WTC11 (cell line): ENCODE results near the gene EBPL. TPM values are rescaled to one million over a fixed set of nuclear protein-coding genes. Genes with fewer than 3 reads are reported as not detected.
"Not testable (repeated sequence)": the region's sequence is repeated elsewhere in the genome, so short reads cannot be mapped to it uniquely, and the experiment has no call there.

ENCODE experiments used
- ATAC-seq: fragments of 200-7000 bp; cut with Tn5 transposase; 2 replicates; pipeline ENCODE4 v1.10.0; 2021; ENCODE audit warnings: mild to moderate bottlenecking, moderate library complexity
- CTCF ChIA-PET: fragments of 300-600 bp; sonication (Branson Sonifier 250); formaldehyde crosslinking; loops from one replicate; lab custom pipeline; 2021; ENCODE audit warnings: antibody characterized with exemption; lab: Charles Lee
- POLR2A ChIA-PET: fragments of 350-600 bp; sonication (Branson Sonifier 250); formaldehyde crosslinking; loops from one replicate; lab custom pipeline; 2021; ENCODE audit warnings: antibody characterized with exemption; lab: Charles Lee
- DNase-seq: peaks from one replicate; pipeline ENCODE4 v3.0.0; 2021; ENCODE audit warnings: low spot score
- H3K27ac Mint-ChIP-seq: 2 replicates; pipeline ENCODE4 v1.8.0; 2021; ENCODE audit warnings: mixed read lengths
- H3K27me3 Mint-ChIP-seq: 2 replicates; pipeline ENCODE4 v1.8.0; 2021; ENCODE audit warnings: low read depth, mild to moderate bottlenecking, moderate library complexity, mixed read lengths
- H3K36me3 Mint-ChIP-seq: 2 replicates; pipeline ENCODE4 v1.8.0; 2021; ENCODE audit warnings: mixed read lengths
- H3K4me1 Mint-ChIP-seq: 2 replicates; pipeline ENCODE4 v1.8.0; 2022; ENCODE audit warnings: mixed read lengths
- H3K4me3 Mint-ChIP-seq: 2 replicates; pipeline ENCODE4 v1.8.0; 2021; ENCODE audit warnings: mild to moderate bottlenecking, moderate library complexity, mixed read lengths
- H3K9me3 Mint-ChIP-seq: 2 replicates; pipeline ENCODE4 v1.8.0; 2021; ENCODE audit warnings: mixed read lengths
- ARID4B ChIP-seq: sonication (generic); formaldehyde crosslinking; IDR thresholded peaks from 2 replicates; pipeline ENCODE4 v1.8.0; 2023; ENCODE audit warnings: missing genetic modification reagents, mild to moderate bottlenecking, borderline replicate concordance
- ATF1 ChIP-seq: sonication (generic); formaldehyde crosslinking; IDR thresholded peaks from 2 replicates; pipeline ENCODE4 v1.8.1; 2023; ENCODE audit warnings: mild to moderate bottlenecking, moderate library complexity, missing genetic modification reagents
- ETV6 ChIP-seq: sonication (generic); formaldehyde crosslinking; IDR thresholded peaks from 2 replicates; pipeline ENCODE4 v1.8.1; 2022; ENCODE audit warnings: mild to moderate bottlenecking, missing genetic modification reagents
- FOXK1 ChIP-seq: sonication (generic); formaldehyde crosslinking; IDR thresholded peaks from 2 replicates; pipeline ENCODE4 v1.8.0; 2022; ENCODE audit warnings: mild to moderate bottlenecking, moderate library complexity, missing genetic modification reagents
- GTF2I ChIP-seq: fragments of 250-450 bp; sonication (Bioruptor Pico); conservative IDR thresholded peaks from 2 replicates; pipeline ENCODE4 v1.4.0; 2021; ENCODE audit warnings: mild to moderate bottlenecking
- JUN ChIP-seq: sonication (generic); formaldehyde crosslinking; IDR thresholded peaks from 2 replicates; pipeline ENCODE4 v1.8.0; 2023; ENCODE audit warnings: mild to moderate bottlenecking, missing genetic modification reagents
- MAX ChIP-seq: sonication (generic); formaldehyde crosslinking; IDR thresholded peaks from 2 replicates; pipeline ENCODE4 v1.8.0; 2022; ENCODE audit warnings: mild to moderate bottlenecking, missing genetic modification reagents
- NR2C2 ChIP-seq: sonication (generic); formaldehyde crosslinking; IDR thresholded peaks from 2 replicates; pipeline ENCODE4 v1.8.0; 2022; ENCODE audit warnings: mild to moderate bottlenecking, missing genetic modification reagents
- PRDM15 ChIP-seq: sonication (generic); formaldehyde crosslinking; IDR thresholded peaks from 2 replicates; pipeline ENCODE4 v1.8.0; 2022; ENCODE audit warnings: missing genetic modification reagents
- RORB ChIP-seq: fragments of 250-450 bp; sonication (Bioruptor Pico); IDR thresholded peaks from 2 replicates; pipeline ENCODE4 v1.9.0; 2021; ENCODE audit warnings: mild to moderate bottlenecking
- USF1 ChIP-seq: sonication (generic); formaldehyde crosslinking; IDR thresholded peaks from 2 replicates; pipeline ENCODE4 v1.8.0; 2022; ENCODE audit warnings: mild to moderate bottlenecking, missing genetic modification reagents
- USF2 ChIP-seq: sonication (generic); formaldehyde crosslinking; IDR thresholded peaks from 2 replicates; pipeline ENCODE4 v1.8.1; 2023; ENCODE audit warnings: mild to moderate bottlenecking, missing genetic modification reagents, moderate library complexity
- ZNF121 ChIP-seq: sonication (generic); formaldehyde crosslinking; IDR thresholded peaks from 2 replicates; pipeline ENCODE4 v1.8.0; 2023; ENCODE audit warnings: missing genetic modification reagents
- ZNF423 ChIP-seq: fragments of 250-450 bp; sonication (Bioruptor Pico); IDR thresholded peaks from 2 replicates; pipeline ENCODE4 v2.1.2; 2022; ENCODE audit warnings: mild to moderate bottlenecking, moderate library complexity
- ZSCAN18 ChIP-seq: fragments of 250-450 bp; sonication (Bioruptor Pico); IDR thresholded peaks from 2 replicates; pipeline ENCODE4 v2.1.2; 2022; ENCODE audit warnings: mild to moderate bottlenecking, moderate library complexity
- total RNA-seq: library from RNA; stranded (reverse); gene quantifications from 3 replicates; pipeline ENCODE4 v1.2.3, GENCODE V29; 2021

Gene EBPL
- total RNA-seq, 1 experiment from 2014 or later: 92.5 TPM

- no peak for TF ChIP-seq USF1
- no peak for TF ChIP-seq NR2C2 (CRISPR knock-in tag)
- no peak for TF ChIP-seq PRDM15 (CRISPR knock-in tag)
- TF ChIP-seq JUN (CRISPR knock-in tag): no peak
- no peak for TF ChIP-seq FOXK1 (CRISPR knock-in tag)
These were observed 20.1 kb upstream of the EBPL start (continued) for GRCh38 chr13:49711218-49711863.

- peaks cover 48% of the 10 kb centered on the region for H3K36me3 Mint-ChIP-seq
- DNase-seq, H3K27ac Mint-ChIP-seq, ATAC-seq, POLR2A ChIA-PET, CTCF ChIA-PET, H3K4me3 Mint-ChIP-seq, H3K9me3 Mint-ChIP-seq, H3K27me3 Mint-ChIP-seq: not testable (repeated sequence)
- H3K4me1 Mint-ChIP-seq: peaks cover 24% of the 10 kb centered on the region
These were observed 13.0 kb upstream of the EBPL start for GRCh38 chr13:49704264-49704663.

- H3K9me3 Mint-ChIP-seq: peaks cover 7% of the 10 kb centered on the region; the same call in 1 of the 2 replicates
- peak overlapping the region; percentile 56 for H3K27ac Mint-ChIP-seq
- ATAC-seq (no peak), DNase-seq (no peak)
- H3K4me1 Mint-ChIP-seq: peaks cover 37% of the 10 kb centered on the region
- peaks cover 39% of the 10 kb centered on the region for H3K36me3 Mint-ChIP-seq
- no peak overlapping the region for H3K4me3 Mint-ChIP-seq
- no peaks in the 10 kb centered on the region for H3K27me3 Mint-ChIP-seq
- no peak for TF ChIP-seq ZSCAN18
- TF ChIP-seq ATF1 (CRISPR knock-in tag): no peak
- no peak for TF ChIP-seq ZNF423 (CRISPR knock-in tag)
- TF ChIP-seq ETV6 (CRISPR knock-in tag): no peak
- TF ChIP-seq, all 79 proteins: peak for 0
- CTCF ChIA-PET: no interaction called here
- POLR2A ChIA-PET: no interaction called here
These were observed 10.2 kb upstream of the EBPL start for GRCh38 chr13:49701491-49701890.

- peaks cover 51% of the 10 kb centered on the region for H3K4me1 Mint-ChIP-seq
- CTCF ChIA-PET: no interaction called here
- H3K4me3 Mint-ChIP-seq: no peak overlapping the region
- peak; percentile 76; the same call in 1 of the 2 replicates for TF ChIP-seq ZNF121 (CRISPR knock-in tag)
- no peak for TF ChIP-seq GTF2I (CRISPR knock-in tag)
- TF ChIP-seq, all 79 proteins: peak for 1
- ATAC-seq (no peak), DNase-seq (no peak)
- POLR2A ChIA-PET: interaction anchor here (0.5 kb wide), 1 partner anchor 945 kb away, joined by 3 read pairs; no protein-coding TSS in a partner anchor
- Mint-ChIP-seq H3K36me3 (peaks cover 22% of the 10 kb centered on the region), H3K27ac (no peak overlapping the region), H3K9me3 (peaks cover 7% of the 10 kb centered on the region; the same call in 1 of the 2 replicates), H3K27me3 (no peaks in the 10 kb centered on the region; the same call in 1 of the 2 replicates)
These were observed 6.2 kb upstream of the EBPL start for GRCh38 chr13:49697468-49697867.

- no peak overlapping the region for H3K4me3 Mint-ChIP-seq
- peaks cover 10% of the 10 kb centered on the region for H3K36me3 Mint-ChIP-seq
- CTCF ChIA-PET: no interaction called here
- H3K27me3 Mint-ChIP-seq: no peaks in the 10 kb centered on the region; the same call in 1 of the 2 replicates
- ATAC-seq (no peak), DNase-seq (no peak)
- no peak overlapping the region for H3K27ac Mint-ChIP-seq
- H3K9me3 Mint-ChIP-seq: peaks cover 7% of the 10 kb centered on the region; the same call in 1 of the 2 replicates
- H3K4me1 Mint-ChIP-seq: peaks cover 42% of the 10 kb centered on the region
- POLR2A ChIA-PET: no interaction called here
- TF ChIP-seq ARID4B (CRISPR knock-in tag) (no peak), RORB (CRISPR knock-in tag) (no peak), USF2 (CRISPR knock-in tag) (no peak), NR2C2 (CRISPR knock-in tag) (no peak), MAX (CRISPR knock-in tag) (no peak)
These were observed 3.2 kb upstream of the EBPL start for GRCh38 chr13:49694446-49694845.
